ENCODE measurements around the gene SLC1A4.

DNA sequence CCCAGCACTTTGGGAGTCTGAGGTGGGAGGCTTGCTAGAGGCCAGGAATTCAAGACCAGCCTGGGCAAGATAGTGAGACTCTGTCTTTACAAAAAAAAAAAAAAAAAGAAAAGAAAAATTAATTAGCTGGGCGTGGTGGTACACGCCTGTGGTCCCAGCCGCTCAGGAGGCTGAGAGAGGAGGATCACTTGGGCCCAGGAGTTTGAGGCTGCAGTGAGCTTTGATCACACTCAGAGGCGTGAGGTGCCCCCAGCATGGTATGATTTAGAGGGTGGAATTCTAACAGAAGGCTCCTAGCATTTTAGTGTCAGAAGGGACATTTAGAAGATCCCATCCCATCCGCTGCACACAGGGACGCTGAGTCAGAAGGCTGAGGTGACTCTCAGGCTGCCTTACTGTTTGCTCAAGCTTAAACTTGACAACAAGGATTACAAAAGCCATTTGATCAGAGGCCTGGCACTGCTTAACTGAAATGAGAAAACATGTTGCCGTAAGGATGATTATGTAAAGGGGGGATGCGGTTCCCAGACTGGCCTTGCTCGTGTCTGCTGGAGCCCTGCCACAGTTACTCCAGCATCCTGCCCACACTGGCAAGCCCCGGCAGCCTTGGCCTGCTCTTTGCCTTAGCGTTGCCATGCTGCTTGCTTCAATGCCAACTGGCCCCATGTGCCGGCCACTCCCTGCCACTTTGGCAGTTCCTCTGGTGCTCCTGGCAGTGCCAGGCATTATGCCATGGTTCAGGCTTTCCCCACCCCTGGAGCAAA is 45.6 kb upstream of the SLC1A4 start:
- TF ChIP-seq, protein P1, sequence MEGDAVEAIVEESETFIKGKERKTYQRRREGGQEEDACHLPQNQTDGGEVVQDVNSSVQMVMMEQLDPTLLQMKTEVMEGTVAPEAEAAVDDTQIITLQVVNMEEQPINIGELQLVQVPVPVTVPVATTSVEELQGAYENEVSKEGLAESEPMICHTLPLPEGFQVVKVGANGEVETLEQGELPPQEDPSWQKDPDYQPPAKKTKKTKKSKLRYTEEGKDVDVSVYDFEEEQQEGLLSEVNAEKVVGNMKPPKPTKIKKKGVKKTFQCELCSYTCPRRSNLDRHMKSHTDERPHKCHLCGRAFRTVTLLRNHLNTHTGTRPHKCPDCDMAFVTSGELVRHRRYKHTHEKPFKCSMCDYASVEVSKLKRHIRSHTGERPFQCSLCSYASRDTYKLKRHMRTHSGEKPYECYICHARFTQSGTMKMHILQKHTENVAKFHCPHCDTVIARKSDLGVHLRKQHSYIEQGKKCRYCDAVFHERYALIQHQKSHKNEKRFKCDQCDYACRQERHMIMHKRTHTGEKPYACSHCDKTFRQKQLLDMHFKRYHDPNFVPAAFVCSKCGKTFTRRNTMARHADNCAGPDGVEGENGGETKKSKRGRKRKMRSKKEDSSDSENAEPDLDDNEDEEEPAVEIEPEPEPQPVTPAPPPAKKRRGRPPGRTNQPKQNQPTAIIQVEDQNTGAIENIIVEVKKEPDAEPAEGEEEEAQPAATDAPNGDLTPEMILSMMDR (conservative IDR thresholded peaks at IDR 0.05; ENCODE audit: low read depth, low read length), result no peak
- TF ChIP-seq MAZ (IDR thresholded peaks at IDR 0.05; ENCODE audit: borderline replicate concordance, low read depth, low read length), result no peak
- no peak for TF ChIP-seq CEBPB (IDR thresholded peaks at IDR 0.05; ENCODE audit: low read depth, low read length)
- TF ChIP-seq MXI1 (IDR thresholded peaks at IDR 0.05; ENCODE audit: borderline replicate concordance, low read depth, low read length), result no peak
- TF ChIP-seq MAFK (IDR thresholded peaks at IDR 0.05; ENCODE audit: low read depth, low read length), result no peak
- TF ChIP-seq POLR2A (IDR thresholded peaks at IDR 0.05; ENCODE audit: low read depth, low read length), result no peak
- no peak for TF ChIP-seq RAD21 (IDR thresholded peaks at IDR 0.05; ENCODE audit: low read length)
- TF ChIP-seq BHLHE40 (IDR thresholded peaks at IDR 0.05; ENCODE audit: low read depth, low read length), result no peak
- TF ChIP-seq RCOR1 (IDR thresholded peaks at IDR 0.05; ENCODE audit: insufficient replicate concordance, low read length), result no peak
- TF ChIP-seq RFX5 (IDR thresholded peaks at IDR 0.05; ENCODE audit: low read depth, low read length), result no peak
- no peak for TF ChIP-seq SMC3 (IDR thresholded peaks at IDR 0.05; ENCODE audit: low read depth, low read length)

Measured in IMR-90 (cell line).